Measurements from ENCODE around the gene GNS.
"Not testable (repeated sequence)": the region's sequence is repeated elsewhere in the genome, so short reads cannot be mapped to it uniquely, and the experiment has no call there.

The GNS gene

DNA sequence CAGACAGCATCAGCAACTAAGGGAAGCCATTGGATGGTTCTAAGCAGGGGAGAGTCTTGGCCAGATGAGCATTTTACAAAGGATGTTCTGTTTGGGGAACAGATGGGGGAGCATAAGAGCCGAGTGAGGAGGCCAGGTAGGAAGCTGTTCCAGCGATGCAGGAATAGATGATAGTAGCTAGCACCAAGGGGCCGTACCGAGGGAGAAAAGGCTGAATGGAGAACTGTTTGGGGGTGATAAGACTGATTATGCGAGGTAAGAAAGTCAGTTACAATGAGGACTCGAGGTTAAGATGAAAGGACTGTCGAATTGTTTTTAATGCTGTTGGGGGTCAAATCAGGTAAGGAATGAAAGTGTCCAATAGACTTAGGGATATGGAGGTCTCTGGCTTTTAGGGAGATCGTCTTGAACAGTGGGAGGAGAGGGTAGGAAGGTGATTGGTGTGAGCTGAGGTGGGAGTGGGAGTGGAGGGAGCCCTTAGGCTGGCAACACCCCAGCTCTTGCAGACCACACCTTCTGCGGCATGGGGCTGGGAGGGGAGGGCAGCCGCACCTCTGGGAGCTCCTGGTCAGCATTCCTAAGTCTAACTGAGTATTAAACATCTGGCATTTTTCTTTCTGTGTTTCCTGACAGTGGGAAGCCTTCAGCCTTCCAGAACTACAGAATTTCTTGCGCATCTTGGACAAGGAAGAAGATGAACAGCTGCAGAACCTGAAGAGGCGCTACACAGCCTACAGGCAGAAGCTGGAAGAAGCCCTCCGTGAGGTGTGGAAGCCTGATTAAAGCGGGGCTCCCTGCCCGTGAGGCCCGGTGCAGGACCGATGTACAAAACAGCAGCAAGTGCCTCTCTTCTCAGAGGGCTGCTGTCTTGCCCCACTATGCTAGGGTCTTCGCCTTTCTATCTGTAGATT lies 64.8 kb downstream of the GNS start:
- DNase-seq: no peak

- peak; percentile 85 for DNase-seq
These were observed 67.2 kb downstream of the GNS start for GRCh38 chr12:64691795-64692583.

GRCh38 chr12:64691227-64691794 lies 67.9 kb downstream of the GNS start:
- peak; percentile 66 for DNase-seq

- not testable (repeated sequence) for DNase-seq
These were observed 69.0 kb downstream of the GNS start for GRCh38 chr12:64690236-64690635.

DNA sequence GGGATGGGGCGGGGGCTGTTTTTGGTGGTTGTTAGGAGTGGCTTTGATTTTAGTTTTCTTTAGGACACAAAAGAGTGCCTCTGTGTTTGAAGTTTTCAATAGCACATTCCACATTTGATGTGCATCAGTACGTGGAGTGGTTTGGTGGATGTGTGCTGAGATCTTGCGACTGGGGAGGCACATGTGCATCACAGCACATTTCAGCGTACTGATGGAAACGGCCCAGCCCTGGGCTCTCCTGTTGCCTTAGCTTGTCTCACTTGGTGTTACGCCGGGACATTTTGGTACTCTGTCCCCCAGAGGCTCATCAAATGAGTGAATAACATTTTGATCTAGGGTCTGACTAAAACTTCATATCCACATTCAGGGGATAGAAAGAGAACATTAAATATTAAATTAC lies 70.5 kb downstream of the GNS start:
- DNase-seq: no peak

DNA sequence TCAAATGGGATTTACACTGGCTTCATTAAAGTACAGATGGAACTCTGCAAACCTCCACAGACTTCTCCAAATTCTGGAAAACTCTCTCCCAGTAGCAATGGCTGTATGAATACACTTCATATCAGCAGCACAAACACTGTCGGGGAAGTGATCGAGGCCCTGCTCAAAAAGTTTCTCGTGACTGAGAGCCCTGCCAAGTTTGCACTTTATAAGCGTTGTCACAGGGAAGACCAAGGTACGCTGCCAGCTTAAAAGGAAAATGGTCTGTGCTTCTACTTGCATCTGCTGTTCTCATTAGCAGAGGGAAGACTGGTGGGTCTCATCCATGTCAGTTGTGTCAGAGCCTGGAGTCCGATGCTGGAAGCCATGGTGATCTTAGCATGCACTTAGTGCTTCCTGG lies 71.0 kb downstream of the GNS start:
- no peak for DNase-seq

DNA sequence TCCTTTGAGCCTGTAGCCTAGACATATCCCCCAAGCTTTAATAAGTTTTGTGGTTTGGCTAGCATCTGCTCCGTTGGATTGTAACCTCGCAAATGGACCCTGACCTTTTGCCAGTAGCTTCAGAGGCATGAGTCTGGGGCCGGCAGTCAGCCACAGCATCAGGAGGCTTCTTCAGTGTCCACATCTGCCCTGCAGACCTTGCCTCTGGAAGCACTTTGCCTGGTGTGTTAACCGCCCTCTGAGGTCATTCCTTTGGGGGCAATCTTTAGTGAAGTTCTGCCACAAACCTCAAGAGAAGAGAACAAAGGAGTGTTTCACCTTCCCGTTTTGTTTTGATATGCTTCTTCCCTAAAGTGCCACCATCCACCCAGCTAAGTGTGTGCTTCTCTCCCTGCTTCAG lies 71.4 kb downstream of the GNS start:
- no peak for DNase-seq

GRCh38 chr12:64685605-64686004 lies 73.6 kb downstream of the GNS start:
- DNase-seq: no peak

DNA sequence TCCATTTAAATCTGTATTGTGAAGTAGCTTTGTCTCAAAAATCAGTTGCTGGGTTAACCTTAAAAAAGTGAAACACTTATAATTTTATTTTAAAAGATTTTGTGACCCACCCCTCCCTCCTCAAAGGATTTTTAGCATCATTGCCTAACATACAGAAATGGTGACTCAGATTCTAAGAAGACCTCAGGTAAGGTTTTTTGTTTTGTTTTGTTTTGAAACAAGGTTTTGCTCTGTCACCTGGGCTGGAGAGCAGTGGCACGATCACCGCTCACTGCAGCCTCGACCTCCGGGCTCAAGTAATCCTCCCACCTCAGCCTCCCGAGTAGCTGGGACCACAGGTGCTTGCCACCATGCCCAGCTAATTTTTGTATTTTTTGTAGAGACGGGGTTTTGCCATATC lies 74.2 kb downstream of the GNS start:
- DNase-seq: no peak

GRCh38 chr12:64683816-64684543 lies 75.2 kb downstream of the GNS start:
- DNase-seq: no peak

DNA sequence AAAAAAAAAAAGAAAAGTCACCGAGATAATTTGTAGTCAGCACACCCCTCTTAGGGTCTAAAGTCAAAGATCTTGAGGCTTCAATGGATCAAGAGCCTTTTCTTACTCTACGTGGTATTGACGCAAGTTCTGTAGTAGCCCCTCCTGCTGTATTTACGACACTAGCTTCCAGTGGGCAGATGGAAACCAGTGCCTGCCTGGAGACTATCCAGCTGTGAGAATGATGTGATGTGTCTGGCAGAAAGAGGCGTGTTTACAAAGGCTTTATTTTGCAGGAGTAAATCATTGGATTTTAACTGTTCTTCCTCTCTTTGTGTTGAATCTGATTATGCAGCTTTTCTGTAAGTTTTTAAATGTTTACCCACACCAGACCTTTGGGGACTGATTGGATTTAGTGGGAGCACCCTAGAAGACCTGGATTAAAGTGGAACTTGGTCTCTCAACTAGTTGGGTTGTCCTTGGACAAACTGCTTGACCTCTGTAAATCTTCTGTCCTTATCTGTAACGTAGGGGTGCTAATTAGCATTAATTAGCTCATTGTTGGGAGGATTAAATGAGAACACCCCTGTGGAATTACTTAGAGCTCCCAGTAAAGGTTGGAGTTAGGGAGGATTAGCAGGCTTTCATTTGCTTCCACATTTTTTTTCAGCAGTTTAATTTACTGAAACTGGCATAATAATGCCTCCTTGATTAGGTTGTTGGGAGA lies 76.5 kb downstream of the GNS start:
- no peak for DNase-seq

DNA sequence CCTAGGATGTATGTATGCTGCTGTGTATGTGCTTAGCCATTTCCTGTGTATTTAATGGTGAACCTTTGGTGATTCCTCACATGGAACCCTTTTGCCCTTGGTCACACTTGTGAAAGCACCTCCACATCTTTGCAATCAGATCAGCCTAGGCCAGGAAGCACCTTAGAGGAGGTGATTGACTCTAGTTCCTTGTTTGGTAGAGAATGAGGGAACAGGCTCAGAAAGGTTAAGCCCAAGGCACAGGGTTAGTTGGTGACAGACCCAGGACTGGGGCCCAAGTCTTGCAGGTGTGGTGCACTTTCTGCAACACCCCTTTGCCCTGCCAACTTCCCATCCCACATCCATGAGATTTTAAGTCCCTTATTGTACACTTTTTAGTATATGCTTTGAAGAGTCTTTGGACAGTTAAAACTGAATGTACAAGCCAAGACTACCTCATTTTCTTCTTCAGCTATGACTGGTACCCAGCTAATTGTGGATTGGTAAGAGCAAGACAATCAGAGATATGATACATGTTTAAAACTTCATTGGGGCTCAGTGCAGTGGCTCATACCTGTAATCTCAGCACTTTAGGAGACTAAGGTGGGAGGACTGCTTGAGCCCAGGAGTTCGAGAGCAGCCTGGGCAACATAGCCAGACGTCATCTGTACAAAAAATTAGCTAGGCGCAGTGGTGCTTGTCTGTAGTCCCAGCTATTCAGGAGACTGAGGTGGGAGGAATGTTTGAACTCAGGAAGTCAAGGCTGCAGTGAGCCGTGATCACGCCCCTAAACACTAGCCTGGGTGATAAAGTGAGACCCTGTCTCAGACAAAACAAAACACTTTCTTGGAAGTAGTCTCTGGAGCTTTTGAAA lies 77.8 kb downstream of the GNS start:
- DNase-seq: no peak

- DNase-seq: no peak
These were observed 79.0 kb downstream of the GNS start for GRCh38 chr12:64680235-64680634.

- peak; percentile 13 for DNase-seq
These were observed 79.7 kb downstream of the GNS start for GRCh38 chr12:64679487-64680001.

GRCh38 chr12:64678835-64679234 lies 80.4 kb downstream of the GNS start:
- no peak for DNase-seq

DNA sequence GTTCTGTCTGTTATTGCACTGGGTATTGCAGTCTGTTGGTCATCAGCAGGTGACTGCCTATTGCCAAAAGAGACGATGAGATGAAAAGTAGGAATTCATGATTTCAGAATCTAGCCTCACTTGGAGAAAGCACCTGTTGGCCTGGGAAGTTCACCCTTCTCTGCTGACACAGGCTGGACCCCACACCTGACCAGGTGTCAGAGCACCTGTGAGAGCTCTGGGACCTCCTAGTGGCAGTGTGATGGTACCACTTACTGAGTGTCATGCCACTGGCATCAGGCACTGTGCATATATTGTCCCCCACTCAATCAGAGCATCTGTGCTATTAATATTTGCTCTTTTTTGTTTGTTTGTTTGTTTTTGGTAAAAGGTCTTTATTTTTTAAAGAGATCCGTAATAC lies 81.0 kb downstream of the GNS start:
- no peak for DNase-seq

- no peak for DNase-seq
These were observed 83.4 kb downstream of the GNS start for GRCh38 chr12:64675795-64676194.

DNA sequence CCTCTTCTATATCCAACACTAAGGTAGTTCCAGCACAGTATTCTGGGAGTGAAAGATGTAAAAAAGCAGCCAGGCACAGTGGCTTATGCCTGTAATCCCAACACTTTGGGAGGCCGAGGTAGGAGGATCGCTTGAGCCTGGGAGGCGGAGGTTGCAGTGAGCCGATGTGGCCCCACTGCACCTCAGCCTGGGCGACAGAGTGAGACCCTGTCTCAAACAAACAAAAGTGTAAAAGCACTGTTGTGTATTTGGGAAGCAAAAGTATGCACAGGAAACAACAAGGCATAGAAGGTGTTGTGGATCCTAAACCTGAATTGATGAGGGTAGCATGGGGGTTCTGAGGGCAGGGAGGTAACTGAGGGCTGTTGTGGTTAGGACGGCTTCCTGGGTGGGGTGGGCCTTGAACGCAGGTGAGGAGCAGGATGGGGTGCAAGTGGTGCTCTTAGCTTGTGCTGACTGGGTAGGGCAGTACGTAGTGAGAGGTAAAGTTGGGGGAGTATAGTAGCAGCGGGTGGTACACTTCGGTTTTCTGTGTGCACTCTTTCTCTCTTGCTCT lies 84.8 kb downstream of the GNS start:
- DNase-seq: no peak

- DNase-seq: peak; percentile 8
These were observed 85.6 kb downstream of the GNS start for GRCh38 chr12:64673490-64674169.

GRCh38 chr12:64672925-64673409 lies 86.2 kb downstream of the GNS start:
- DNase-seq: peak; percentile 34

Data from NCI-H1105 treated with DMSO at 0.1 percent for 48 hours (cell line).